Activated T-cell treated with anti-CD3 and anti-CD28 coated beads, Interleukin-2, amount 50 U/mL, for 48 hours (primary cell): ENCODE results near the gene SH2B2.

Experiments
- DNase-seq, 2 experiments: peaks; one replicate each; pipeline ENCODE4 v3.0.0-alpha.2; 2020

Gene SH2B2

GRCh38 chr7:102268635-102269034, 18.0 kb upstream of the SH2B2 start:
- DNase-seq: no peak

GRCh38 chr7:102270178-102270887, 16.3 kb upstream of the SH2B2 start:
- no peak for DNase-seq

GRCh38 chr7:102271158-102271798, 15.4 kb upstream of the SH2B2 start:
- no peak for DNase-seq

- DNase-seq: peak; percentile 84 to 86
Measured at GRCh38 chr7:102272075-102272916, 14.4 kb upstream of the SH2B2 start.

GRCh38 chr7:102272917-102273748, 13.5 kb upstream of the SH2B2 start:
- no peak for DNase-seq

- DNase-seq: no peak
Measured at GRCh38 chr7:102273749-102274712, 12.6 kb upstream of the SH2B2 start.

- no peak for DNase-seq
Measured at GRCh38 chr7:102275123-102275703, 11.5 kb upstream of the SH2B2 start.

- no peak for DNase-seq
Measured at GRCh38 chr7:102277901-102278300, 8.8 kb upstream of the SH2B2 start.

- DNase-seq: peak; percentile 71 to 73
Measured at GRCh38 chr7:102279537-102280400, 6.9 kb upstream of the SH2B2 start.

- DNase-seq: no peak
Measured at GRCh38 chr7:102280521-102280920, 6.1 kb upstream of the SH2B2 start.

- DNase-seq: no peak
Measured at GRCh38 chr7:102281785-102282184, 4.9 kb upstream of the SH2B2 start.

- no peak for DNase-seq
Measured at GRCh38 chr7:102282465-102283362, 4.0 kb upstream of the SH2B2 start.

GRCh38 chr7:102283477-102284189, 3.0 kb upstream of the SH2B2 start:
- no peak for DNase-seq

GRCh38 chr7:102284399-102284798, 2.3 kb upstream of the SH2B2 start:
- DNase-seq: peak; percentile 35 to 43

- no peak for DNase-seq
Measured at GRCh38 chr7:102284891-102285539, 1.7 kb upstream of the SH2B2 start.

GRCh38 chr7:102285540-102286236, 980 bp upstream of the SH2B2 start:
- DNase-seq: no peak
